GM13976 (cell line): ENCODE data around the gene GTPBP6.

ENCODE experiments used
- DNase-seq: peaks from one replicate; pipeline ENCODE4 v3.0.0; 2012; ENCODE audit warnings: low spot score
- in situ Hi-C: fragments of 300-500 bp; cut with MboI; formaldehyde crosslinking; loops from one replicate; pipeline ENCODE4 v1.12.0; 2022; ENCODE audit warnings: low sequenced_read_pairs, mixed read lengths, inconsistent platforms; ENCODE audit not compliant: unreplicated experiment
- TF ChIP-seq, protein P1 (sequence below): IDR thresholded peaks from 2 replicates; pipeline ENCODE4 v1.5.1; 2012; ENCODE audit warnings: borderline replicate concordance, mild to moderate bottlenecking; ENCODE audit not compliant: insufficient read depth; ENCODE audit errors: extremely low read depth, missing control alignments, control extremely low read depth

Gene GTPBP6

DNA sequence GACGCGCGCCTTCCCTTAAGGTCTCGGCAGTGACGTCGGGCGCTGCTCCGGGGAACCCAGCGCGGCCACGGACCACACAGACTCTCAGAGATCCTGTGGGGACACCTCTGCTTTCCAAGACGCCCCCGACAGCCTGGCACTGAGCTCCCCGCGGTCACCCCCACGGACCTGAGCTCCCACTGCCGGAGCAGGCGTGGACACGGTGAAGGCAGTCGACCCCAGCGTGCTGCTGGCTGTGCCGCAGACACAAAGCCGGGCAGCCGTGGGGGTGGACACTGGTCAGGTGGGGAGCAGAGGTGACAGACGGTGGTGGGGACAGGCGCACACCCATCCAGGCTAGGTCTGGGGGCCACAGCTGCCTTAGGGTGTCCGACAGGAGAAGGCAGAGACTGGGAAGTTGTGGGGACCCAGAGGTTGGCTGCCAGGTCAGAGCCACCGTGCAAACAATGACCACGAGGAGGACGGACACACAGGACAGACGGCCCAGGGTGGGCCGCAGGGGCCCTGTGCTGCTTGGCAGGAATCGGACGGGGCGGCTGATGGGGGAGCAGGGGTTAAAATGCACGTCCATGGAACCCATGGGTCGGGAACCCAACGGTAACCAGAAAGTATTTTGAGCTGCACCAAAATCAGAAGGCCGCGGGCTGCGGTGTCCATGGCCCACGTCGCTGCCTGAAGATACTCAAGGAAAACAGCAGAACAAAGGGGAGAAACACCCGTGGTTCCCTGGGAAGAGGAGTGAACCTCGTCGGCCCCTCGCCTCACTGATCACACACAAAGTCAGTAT lies 16.6 kb upstream of the GTPBP6 start:
- DNase-seq, result no peak
- in situ Hi-C loops, result no loop called here
- TF ChIP-seq, protein P1, sequence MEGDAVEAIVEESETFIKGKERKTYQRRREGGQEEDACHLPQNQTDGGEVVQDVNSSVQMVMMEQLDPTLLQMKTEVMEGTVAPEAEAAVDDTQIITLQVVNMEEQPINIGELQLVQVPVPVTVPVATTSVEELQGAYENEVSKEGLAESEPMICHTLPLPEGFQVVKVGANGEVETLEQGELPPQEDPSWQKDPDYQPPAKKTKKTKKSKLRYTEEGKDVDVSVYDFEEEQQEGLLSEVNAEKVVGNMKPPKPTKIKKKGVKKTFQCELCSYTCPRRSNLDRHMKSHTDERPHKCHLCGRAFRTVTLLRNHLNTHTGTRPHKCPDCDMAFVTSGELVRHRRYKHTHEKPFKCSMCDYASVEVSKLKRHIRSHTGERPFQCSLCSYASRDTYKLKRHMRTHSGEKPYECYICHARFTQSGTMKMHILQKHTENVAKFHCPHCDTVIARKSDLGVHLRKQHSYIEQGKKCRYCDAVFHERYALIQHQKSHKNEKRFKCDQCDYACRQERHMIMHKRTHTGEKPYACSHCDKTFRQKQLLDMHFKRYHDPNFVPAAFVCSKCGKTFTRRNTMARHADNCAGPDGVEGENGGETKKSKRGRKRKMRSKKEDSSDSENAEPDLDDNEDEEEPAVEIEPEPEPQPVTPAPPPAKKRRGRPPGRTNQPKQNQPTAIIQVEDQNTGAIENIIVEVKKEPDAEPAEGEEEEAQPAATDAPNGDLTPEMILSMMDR, result no peak

DNA sequence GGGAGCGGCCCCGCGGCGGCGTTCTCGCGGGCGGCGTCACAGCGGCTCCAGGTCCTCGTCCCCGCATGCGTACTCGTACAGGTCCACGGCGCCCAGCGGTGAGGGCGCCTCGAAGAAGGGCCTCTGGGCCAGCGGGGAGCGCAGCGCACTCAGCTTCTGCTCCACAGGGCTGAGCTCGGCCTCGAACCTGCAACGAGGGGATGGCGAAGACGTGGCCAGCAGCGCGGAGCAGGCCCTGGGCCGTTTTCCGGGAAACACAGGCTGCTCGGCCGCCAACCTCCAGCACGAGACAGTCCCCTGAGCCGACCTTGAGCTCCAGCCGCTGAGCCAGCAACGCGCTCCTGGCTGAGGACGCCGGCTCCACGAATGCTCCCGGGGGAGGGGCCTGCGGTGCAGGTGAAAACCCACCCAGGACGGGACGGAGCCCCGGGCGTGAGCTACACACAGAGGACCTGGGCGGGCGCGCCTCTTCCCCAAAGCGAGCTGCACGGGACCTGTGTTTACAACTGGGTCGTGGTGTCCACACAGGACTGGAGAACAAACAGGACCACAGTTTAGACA lies 15.8 kb upstream of the GTPBP6 start:
- DNase-seq, result no peak
- TF ChIP-seq, protein P1, result no peak
- in situ Hi-C loops, result no loop called here

DNA sequence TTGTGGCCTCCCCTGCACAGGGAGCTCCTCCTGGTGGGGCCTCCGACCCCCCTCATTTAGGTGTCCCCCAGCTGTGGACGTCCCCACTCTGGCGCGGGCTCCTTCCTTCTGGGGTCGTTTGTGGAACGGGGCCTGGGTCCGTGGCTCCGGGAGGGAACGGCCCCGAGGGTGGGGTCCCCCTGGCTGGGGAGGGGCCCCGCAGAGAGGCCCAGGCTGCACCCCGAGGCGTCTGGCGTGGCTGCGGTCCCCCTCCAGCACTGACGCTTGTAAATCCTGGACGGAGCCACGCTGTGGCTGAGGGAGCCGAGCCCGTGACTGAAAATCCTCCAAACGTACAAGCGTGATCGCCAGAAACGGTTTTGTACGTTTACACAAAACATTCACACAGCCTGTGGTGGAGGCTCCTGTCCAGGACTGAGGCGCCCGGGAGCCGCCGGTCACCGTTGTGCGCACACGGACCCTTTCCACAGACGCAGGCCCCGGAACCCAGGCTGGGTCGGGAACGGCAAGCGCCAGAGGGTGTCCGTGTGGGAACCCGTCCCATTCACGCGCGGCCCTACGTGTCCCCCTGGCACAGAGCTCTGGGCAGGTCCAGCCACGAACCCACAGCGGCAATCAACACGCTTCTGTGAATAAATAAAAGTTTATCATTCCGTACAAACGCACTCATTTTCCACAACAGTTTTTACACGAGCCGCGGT lies 15.2 kb upstream of the GTPBP6 start:
- no peak for DNase-seq
- TF ChIP-seq, protein P1, result no peak
- in situ Hi-C loops, result no loop called here

DNA sequence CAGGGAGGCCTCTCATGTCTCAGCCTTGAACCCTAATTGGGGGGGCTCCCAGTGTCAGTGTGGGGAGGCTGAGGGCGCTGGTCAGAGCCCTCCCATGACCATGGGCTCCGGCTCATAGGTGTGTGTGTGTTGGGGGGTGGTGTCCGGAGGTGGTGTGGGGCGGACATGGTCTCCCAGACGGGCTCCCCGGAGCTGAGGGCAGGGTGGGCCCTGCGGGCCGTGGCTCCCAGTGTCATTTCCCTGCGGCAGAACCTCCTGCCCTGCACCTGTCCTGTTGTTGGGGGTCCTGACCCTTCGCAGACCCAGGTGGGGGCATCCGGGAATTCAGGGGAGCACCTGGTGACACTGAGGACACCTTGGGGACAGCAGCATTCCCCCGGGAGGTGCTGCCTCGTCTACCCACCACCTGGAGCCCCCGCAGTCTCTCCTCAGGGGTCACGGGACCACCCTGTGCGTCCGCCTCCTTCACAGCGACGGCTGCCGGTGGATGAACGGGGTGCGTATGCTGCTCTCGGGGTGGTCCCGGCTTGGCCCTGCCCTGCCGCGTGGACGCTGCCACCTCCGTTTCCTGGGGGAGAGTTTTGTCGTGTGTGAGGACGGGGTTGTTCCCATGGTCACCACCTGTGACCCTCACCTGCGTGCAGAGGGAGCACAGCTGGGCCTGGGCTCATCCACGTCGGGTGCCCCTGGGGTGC lies 14.5 kb upstream of the GTPBP6 start:
- no peak for DNase-seq
- in situ Hi-C loops, result no loop called here
- TF ChIP-seq, protein P1, result no peak

DNA sequence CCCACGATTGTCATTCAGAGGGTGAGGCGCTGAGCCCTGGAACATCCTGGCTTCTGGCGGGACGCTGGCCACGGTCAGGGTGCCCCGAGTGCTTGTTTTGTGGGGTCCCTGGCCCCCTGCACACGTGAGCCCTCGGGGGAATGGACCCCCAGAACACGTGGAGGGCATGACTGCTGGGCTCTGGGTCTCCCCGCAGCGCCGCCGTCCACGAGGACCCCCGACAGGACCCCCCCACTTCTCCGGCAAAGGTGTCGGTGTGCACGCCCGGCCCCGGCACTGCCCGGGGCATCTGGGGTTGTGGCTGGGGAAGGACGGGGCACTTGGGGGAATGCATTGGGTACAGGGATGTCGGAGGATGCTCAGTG lies 13.9 kb upstream of the GTPBP6 start:
- in situ Hi-C loops, result no loop called here
- no peak for DNase-seq
- TF ChIP-seq, protein P1, result no peak

DNA sequence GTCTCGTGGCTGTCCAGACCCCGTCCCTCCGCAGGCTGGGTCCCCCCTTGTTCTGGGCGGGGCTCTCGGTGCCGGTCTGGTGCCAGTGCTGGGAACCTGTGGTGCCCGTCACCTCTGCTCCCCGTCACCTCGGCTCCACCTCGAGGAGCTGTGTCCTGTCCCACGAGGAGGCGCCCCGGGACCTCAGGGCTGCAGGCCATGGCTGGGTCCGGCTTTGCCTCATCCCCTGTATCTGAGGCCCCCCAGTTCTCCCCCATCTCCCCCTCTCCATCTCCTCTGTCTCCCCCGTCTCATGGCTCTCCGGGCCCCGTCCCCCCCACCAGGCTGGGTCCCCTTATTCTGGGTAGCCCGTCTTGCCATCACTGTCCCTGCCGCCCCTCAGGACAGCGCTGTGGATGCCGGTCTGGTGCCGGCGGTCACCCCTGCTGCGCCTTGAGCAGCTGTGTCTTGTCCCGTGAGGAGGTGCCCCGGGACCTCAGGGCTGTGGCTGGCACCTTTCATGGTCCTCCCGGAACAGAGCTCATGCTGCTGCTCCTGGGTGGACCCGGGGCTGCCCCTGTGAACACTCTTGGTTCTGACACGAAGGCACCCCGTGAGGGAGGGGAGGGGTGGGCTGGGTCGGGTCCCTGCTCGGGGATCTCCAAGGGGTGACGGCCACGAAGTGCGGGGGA lies 13.4 kb upstream of the GTPBP6 start:
- TF ChIP-seq, protein P1, result no peak
- in situ Hi-C loops, result no loop called here
- DNase-seq, result no peak
